ENCODE results near the gene MEF2B. TPM values are rescaled to one million over a fixed set of nuclear protein-coding genes. Genes with fewer than 3 reads are reported as not detected.
"Not testable (repeated sequence)": the region's sequence is repeated elsewhere in the genome, so short reads cannot be mapped to it uniquely, and the experiment has no call there.

The MEF2B gene
- total RNA-seq, 1 donor, result 0.27 TPM

DNA sequence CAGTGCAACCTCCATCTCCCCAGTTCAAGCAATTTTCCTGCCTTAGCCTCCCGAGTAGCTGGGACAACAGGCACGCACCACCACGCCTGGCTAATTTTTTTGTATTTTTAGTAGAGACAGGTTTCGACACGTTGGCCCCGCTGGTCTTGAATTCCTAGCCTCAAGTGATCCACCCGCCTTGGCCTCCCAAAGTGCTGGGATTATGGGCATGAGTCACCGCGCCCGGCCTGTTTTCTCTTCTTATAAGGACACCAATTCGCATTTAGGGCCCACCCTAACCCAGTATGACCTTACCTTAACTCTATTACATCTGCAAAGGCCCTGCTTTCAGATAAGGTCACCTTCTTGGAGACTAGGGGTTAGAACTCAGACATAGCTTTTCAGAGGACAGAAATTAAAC is 66.9 kb downstream of the MEF2B start:
- DNase-seq (ENCODE audit: low read depth in 2 of 3, low spot score in 2 of 3), result no peak

DNA sequence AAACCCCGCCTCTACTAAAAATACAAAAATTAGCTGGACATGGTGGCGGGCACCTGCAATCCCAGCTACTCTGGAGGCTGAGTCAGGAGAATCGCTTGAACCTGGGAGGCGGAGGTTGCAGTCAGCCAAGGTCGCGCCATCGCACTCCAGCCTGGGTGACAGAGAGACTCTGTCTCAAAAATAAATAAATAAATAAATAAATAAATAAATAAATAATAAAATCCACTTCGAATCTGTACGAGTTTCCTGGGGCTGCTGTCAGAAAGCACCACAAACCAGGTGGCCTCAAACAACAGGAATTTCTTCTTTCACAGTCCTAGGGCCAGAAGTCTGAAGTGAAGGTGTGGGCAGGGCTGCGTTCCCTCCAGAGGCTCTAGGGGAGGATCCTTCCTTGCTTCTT is 67.5 kb downstream of the MEF2B start:
- DNase-seq (ENCODE audit: low read depth in 2 of 3, low spot score in 2 of 3), result not testable (repeated sequence)

DNA sequence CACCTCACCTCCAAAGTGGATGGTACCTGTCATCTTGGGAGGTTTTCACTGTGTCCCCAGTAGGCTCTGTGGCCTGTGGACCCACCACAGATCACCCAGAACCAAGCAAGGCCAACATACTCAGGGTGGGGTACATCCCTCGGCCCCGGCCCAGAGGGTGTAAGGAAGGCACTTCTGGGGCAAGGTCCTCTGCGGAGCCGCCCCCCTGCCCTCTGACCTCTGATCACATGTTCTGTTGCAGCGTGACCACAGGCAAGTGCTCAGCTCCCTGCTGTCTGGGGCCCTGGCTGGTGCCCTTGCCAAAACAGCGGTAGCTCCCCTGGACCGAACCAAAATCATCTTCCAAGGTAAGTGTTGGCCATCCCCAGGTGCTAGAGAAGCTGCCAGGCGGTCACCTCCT is 68.5 kb downstream of the MEF2B start:
- no peak for DNase-seq (ENCODE audit: low read depth in 2 of 3, low spot score in 2 of 3)

DNA sequence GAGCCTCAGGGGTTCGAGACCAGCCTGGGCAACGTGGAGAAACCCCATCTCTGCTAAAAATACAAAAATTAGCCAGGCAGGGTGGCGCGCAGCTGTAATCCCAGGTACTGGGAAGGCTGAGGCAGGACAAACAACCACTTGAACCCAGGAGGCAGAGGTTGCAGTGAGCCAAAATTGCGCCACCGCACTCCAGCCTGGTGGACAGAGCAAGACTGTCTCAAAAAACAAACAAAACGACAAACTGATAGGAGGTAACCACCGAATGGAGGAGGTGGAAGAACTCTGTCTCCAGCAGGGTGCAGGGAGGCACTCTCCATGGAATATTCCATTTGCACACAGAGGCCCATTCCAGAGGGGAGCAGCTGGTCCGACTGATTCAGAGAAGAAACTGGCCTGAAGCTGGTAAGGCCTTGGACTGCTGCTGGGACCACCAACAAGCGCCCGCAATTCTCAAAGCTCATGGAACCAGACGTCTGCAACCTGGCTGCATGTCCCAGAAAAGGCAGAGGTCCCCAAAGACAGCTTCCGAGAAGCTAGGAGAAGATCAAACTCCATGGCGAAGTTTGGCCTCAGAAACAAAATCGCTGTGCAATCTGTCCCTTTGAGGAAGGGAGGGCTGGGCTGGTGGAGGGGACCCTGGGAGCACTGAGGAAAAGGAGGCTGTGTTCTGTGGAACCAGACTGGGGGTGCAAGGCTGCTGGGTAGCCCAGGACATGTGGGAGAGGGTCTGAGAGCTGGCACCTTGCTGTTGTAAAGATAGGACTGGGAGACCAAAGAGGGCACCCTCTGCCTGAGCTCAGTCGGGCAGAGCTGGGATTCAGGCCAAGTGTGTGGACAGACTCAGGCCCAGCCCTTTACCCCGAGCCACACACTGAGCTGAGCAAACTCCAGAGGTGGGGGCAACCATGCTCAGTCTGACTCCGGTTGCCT is 71.1 kb downstream of the MEF2B start:
- DNase-seq (ENCODE audit: low read depth in 2 of 3, low spot score in 2 of 3), result no peak

DNA sequence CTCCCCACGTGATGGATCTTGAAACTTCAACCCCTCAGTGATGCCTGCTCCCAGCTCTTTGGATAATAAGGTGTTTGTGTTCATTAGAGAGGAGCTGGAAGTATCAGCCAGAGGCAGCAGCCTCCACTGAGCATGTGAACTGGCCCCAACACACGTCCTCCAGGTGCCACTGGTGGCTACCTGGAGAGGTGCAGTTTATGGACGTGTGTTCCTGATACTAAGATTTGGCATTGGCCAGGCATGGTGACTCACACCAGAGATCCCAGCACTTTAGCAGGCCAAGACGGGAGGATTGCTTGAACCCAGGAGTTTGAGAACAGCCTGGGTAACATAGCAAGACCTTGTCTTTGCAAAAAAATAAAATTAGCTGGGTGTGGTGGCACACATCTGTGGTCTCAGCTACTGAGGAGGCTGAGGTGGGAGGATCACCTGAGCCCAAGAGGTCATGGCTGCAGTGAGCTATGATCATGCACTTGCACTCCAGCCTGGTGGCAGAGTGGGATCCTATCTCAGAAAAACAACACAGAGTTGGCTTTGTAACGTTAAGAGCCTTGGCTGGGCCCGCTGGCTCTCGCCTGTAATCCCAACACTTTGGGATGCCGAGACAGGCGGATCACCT is 71.9 kb downstream of the MEF2B start:
- DNase-seq (ENCODE audit: low read depth in 2 of 3, low spot score in 2 of 3), result no peak

DNA sequence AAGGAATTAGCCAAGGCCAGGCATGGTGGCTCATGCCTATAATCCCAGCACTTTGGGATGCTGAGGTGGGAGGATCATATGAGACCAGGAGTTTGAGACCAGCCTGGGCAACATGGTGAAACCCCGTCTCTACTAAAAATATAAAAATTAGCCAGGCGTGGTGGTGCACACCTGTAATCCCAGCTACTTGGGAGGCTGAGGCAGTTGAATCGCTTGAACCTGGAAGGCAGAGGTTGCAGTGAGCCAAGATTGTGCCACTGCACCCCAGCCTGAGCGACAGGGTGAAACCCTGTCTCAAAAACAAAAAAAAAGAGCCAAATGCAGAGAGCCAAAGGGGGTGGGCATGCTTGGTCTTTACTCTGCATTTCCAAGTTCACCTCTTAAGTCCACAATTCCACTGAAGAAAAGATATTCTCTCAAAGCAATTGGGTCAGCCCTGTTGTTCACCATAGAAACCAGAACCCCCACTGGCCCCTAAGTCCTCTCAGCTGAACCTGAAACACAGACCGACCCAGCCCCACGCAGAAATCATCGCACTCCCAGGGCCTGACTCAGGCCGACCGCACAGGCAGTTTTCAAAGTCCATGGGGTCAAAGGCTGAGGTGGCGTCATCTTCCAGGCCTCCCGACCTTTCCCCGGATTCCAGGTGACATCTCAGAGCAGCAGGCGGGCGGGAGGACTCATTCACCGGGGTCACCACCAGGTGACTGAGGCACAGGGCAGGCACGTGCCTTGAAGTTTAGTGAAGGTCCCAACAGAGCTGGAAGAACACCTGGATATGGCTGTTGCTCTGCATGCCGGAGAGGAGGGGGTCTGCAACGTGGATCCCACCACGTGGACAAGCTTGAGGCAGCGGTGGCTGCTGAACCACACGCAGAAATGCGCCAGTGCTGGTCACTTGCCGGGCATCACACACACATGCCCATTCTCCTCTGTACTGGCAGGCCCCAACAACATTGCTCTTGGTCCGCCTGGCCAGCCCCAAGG is 73.1 kb downstream of the MEF2B start:
- DNase-seq (ENCODE audit: low read depth in 2 of 3, low spot score in 2 of 3), result no peak

DNA sequence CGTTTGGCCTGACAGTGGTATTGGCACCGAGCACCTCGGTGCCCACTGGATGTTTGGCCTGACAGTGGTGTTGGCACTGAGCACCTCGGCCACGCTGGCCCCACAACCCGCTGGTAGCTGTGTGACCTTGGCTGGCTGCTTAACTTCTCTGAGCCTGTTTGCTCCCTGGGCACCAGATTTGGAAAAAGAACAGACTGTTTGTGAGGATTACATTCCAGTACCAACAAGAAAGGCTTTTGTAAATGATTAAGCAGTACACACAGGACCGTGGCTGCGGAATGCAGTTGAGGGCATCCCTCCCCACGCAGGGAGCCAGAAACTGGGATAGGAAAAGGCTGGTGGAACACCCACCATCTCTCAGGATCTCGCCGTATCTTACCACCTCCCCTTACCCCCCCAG is 74.4 kb downstream of the MEF2B start:
- no peak for DNase-seq (ENCODE audit: low read depth in 2 of 3, low spot score in 2 of 3)

Other genes starting within 250 kb of the MEF2B start
- gene HOMER3, start 229.0 kb downstream of the MEF2B start, total RNA-seq, result 4.8 TPM
- gene SUGP2, start 136.7 kb downstream of the MEF2B start, total RNA-seq, result 33.7 TPM
- 80.8 TPM for gene ARMC6, start 136.7 kb downstream of the MEF2B start, total RNA-seq
- 11.6 TPM for gene SLC25A42, start 106.3 kb downstream of the MEF2B start, total RNA-seq
- gene TMEM161A, start 31.8 kb downstream of the MEF2B start, total RNA-seq, result 33.4 TPM
- 17.2 TPM for gene BORCS8, start 21.9 kb upstream of the MEF2B start, total RNA-seq
- 90.2 TPM for gene RFXANK, start 22.0 kb upstream of the MEF2B start, total RNA-seq
- 10.5 TPM for gene NR2C2AP, start 33.2 kb upstream of the MEF2B start, total RNA-seq
- gene NCAN, start 41.7 kb upstream of the MEF2B start, total RNA-seq, result not detected
- gene TM6SF2, start 103.0 kb upstream of the MEF2B start, total RNA-seq, result under 0.01 TPM
- 32.0 TPM for gene SUGP1, start 150.2 kb upstream of the MEF2B start, total RNA-seq
- gene MAU2, start 150.6 kb upstream of the MEF2B start, total RNA-seq, result 111 TPM
- 47.1 TPM for gene GATAD2A, start 235.4 kb upstream of the MEF2B start, total RNA-seq

Measured in hematopoietic multipotent progenitor cell (in vitro differentiated cells).